HG02571 (cell line): Measurements from ENCODE around the gene PLXNA2.

Experiments used
- ATAC-seq: cut with Tn5 transposase; IDR thresholded peaks from one replicate; pipeline ENCODE4 v1.9.1; 2021; ENCODE audit warnings: mild to moderate bottlenecking, moderate library complexity; ENCODE audit not compliant: unreplicated experiment

Gene PLXNA2

DNA sequence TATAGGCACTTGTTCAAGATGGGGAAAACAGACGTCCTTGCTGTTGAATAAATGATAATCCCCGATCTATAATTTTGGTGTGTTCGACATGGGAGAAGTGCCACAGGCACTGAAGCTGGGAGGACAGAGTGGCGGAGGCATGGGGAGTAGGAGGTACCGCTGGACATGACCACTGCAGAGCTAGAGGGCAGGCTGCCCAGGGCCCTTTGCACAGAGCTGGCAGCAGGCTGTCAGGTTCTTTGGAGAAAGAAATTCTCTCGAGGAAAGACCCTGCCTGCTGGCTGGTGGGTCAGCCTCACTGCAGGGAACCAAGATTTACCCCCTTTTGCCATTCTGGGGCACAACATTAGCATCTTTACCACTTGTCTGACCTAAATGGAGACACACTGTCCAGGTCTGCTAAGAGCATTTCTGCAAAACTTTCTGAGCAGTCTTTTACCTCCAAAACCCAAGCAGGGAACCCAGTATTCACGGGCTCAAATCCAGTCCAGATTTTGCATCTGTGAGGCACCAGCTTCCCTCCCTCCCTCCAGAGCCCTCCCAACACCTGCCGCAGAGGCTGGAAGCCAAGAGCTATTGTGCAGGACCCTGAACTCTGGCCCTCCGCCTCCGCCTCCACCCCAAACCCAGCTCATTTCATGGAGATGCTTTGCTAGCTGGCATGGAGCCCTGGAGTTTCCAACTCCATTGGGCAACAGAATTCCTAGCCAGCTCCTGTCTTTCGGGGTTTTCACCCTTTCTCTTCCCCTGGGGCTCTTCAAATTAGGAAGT is 142.3 kb downstream of the PLXNA2 start:
- no peak for ATAC-seq

DNA sequence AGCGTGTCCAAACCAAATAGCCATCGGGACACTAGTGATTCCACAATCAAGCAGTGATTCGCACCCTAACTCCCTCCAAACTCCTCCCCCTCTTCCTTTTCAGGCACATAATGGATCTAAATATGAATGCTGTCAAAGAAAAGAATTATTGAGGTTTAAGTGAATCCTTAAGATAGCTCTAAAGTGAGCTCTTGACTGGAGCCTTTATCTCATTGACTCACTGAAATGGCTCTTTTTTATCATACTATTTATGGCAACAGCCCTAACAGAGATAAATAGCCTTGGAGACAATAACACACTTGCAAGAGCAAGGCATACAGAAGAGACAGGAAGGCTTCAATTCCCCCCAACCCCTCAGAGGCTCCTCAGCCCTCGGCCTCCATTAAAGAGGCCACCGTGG is 143.3 kb downstream of the PLXNA2 start:
- ATAC-seq, result no peak

DNA sequence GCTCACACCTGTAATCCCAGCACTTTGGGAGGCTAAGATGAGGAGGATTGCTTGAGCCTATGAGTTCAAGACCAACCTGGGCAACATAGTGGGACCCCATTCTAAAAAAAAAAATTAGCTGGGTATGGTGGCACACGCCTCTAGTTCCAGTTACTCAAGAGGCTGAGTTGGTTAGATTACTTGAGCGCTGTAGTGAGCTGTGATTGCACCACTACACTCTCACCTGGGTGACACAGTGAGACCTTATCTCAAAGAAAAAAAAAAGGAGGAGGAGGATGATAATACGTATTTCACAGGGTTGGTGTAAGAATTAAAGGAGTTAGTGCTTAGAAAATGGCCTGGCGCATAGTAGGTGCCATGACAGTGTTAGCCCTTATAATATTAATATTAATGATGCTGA is 144.1 kb downstream of the PLXNA2 start:
- no peak for ATAC-seq

DNA sequence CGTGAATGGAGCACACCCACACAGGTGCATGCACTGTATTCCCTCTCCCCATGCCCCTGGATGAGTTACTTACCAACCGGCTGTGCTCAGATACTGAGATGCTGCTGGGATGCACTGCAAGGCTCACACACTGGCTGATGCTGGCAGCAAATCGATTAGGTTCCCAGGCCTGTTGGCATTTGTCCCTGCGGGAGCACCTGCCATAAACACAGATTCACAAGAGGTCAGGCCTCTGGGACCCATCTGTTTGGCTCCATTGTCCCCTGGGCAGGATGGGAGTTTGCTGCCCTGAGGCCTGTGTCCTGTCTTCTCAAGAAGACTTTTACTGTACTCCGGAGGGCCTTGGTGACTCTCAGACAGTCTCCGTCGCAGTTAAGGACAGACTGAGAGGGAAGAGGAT is 145.4 kb downstream of the PLXNA2 start:
- no peak for ATAC-seq

DNA sequence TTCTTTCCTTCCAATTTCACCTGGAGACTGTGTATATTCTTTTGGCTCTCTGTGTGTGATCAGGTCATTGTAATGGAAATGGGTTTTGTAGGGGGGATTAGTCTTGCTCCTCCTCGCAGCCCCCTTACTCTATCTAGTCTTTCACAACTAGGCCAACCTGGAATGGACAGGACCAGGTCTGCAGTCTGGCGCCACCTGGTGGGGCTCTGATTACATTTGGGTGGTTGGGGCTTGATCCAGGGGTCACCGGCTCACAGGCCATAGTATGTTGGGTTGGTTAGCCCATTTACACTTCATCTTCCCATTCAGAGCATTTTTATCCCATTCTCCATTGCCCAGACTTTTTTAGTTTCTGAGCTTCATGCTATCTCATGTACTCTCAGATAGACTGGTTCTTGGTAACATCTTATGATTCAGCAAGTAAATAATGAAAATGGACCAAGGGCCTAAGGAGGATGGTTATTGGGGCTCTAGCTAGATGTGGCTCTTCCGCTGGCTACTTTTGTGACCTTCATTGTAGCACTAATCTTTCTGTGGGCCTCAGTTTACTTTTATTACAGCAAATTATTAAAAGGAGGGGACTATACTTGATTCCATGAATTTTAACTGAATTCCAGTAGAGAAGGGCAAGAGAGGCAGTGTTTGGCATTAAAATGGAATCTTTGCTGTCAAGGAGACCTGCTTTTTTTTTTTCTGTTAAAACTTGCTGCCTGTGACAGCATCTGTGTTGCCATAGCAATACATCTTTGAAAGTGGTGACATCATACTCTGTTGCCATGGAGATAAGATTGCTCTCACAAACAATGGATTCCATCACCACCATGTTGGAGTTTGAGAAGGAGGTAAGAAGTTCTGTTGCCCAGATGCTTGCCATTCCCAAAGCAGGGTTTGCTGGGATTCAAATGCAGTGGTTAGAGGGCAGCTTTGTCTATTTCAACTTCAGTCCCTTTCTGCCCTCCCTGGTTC is 150.1 kb downstream of the PLXNA2 start:
- ATAC-seq, result no peak

DNA sequence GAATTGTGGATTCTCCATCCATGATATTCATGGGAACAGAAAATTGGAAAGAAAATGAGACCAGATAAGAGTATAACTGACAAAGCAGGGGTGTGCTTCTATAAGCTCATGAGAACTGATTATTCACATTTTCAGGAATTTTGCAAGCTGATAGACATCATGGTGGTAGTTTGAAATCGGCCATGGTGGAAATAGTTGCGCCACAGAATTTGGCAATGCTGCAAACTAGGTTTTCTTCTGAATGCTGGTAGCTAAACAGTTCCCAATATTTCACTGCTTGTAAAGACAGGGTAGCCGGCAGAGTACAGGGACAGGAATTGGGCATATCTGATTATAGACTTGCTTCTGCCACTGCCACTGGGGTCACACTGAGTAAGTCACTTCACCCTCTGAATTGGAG is 151.1 kb downstream of the PLXNA2 start:
- ATAC-seq, result no peak

DNA sequence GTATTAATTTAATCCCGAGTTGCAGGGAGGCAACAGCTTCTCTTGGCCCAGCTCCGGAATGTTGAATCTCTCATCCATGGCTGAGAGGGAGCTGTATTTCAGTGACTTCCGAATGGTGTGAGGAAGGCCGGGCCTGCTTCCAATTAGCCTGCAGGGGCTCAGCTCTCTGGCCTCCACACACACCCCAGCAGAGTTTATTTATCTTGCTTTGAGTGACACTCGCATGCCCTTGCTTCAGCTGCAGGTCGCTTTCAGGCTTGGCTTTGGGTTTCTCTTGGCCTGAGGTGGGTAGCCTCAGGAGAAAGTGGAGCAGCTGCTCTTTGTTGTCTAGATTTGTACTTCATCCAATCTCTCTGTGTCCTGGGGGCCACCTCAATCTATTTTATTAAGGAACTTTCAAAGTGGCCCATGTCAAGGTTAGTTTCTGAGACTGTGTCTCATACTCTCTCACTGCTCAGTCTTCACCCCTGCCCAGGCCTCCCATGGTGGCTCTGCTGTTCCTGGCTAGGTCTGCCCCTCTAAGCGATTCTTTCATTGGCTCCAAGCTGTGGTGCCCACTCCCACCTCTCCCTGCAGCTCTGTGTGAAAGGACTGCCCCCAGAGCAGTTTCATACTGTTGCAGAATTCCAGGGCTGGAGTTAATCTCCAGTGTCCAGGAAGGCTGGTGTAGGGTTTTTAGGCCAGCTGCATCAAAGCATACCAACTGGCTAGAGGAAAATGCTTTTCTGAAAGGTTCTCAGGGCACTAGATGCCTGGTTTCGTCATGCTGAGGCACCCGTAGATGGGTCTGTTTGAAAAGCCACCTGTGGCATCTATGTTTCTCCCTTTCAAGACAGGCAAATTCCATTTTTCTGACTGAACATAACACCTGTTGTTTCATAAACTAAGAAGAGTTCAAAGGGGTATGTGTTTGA is 153.5 kb downstream of the PLXNA2 start:
- ATAC-seq, result no peak

DNA sequence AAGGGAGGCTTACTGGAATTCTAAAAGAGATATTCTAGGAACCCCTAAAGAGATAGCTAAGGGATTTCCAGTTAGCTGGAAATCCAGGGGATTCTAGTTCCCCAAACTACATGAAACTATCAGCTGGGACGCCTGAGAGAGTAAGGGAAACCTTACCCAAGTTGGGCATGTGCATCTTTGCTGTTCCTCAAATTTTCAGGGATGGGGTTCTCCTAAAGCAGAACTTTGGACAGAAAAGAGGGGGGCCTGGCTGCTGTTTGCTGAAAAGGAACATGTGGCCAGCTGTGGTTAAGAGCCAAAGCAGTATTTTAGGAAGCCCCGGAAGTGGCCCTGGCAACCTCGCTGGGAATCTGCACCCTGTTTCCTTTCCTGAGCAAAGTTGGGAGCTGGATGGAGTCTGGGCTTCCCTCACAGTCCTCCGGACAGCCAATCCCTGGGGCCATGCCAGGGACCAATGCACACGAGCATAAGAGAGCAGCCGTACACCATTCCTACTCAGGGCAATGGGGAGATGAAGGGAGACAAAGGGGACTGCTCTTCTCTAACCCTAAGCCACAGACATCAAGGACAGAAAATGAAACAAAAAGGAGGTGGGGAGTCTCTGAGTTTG is 154.3 kb downstream of the PLXNA2 start:
- no peak for ATAC-seq

DNA sequence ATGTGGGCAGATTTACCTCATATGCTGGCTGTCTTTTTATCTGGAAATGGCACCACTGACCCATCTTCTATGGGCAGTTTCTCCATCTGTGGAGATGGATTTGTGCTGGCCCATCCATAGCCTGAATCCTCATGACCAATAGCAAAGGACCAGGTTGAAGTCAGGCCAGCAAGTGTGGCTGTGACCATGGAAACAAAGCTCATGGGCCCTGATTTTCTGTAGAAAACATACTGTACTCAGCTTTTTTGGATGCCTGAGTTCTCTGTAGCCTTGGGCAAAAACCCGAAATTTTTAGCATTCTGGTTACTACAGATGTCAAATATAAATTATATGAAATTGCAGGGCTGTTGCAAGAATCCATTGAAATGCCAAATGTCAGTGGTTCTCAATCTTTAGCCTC is 155.0 kb downstream of the PLXNA2 start:
- ATAC-seq, result no peak

DNA sequence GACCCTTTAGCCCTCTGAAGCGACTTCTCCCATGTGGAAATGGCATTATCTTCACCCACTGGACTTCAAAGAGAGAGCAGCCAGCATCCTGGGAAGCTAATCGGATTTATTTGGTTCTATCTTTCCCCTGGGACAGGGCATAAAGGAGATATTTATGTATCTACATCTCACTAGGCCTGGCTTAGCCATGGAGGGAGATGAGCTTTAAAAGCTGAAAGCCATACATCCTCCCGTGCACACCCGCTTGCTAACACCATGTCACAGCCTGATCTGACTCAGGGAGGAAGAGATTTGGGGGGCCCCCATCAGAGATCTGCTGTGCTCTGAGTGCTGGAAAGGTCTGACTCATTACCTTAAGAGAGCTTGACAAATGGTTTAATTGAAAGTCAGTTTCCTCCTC is 155.9 kb downstream of the PLXNA2 start:
- no peak for ATAC-seq

DNA sequence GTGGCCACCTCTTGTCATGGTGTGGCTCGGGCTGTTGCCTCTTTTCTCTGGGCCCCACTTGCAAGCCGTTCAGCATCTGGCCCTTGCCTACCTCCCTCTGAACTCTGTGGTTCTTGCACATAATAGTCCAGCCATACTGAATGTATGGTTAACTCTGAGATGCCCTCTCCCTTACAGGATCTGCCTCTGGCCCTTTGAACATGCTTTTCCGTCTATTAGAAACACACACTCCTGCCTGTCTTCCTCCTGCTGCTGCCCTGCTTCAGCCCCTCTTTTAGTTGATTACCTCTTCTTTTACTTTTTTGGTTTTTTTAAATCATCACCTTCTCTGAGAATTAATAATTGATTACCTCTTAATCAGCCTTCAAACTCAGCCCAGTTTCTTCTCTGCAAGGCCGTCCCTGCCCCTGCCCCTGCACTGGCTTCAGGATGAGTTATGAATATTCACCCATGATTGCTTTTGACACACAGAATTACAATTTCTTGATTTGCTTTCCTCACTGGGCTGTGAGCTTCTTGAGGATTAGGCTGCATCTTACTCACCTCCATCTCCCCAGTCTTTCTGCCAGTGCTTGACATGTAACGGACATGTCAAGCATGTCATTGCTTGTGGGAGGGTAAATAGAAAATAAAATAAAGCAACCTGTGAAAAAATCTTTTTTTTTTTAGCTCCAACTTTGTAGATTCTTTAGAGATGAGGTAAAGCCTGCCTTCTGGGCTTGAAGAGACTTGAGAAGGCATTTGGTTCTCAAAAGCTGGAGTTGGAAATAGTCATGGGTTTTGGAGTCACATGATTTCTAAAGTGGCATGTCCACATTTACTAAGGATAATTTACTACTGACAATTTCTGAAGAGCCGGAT is 158.3 kb downstream of the PLXNA2 start:
- ATAC-seq, result no peak

DNA sequence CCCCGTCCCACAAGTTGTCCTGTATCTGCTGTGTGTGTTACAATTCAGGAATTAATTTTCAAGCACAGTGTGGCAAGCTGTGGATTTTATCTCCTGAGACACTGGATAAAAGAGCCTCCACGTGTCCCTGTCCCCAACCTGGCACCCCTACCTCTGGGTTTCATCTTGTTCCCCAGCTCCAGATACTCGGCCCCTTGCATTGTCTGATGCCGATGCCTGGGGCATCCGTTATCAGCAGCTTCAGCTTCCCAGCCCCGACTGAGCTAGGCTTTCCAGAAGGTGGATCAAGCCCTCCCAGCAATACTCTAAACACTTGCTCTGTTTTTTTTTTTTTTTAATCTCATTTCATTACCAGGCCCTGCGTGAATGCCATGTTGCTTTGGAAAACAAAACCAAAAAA is 159.4 kb downstream of the PLXNA2 start:
- ATAC-seq, result no peak

DNA sequence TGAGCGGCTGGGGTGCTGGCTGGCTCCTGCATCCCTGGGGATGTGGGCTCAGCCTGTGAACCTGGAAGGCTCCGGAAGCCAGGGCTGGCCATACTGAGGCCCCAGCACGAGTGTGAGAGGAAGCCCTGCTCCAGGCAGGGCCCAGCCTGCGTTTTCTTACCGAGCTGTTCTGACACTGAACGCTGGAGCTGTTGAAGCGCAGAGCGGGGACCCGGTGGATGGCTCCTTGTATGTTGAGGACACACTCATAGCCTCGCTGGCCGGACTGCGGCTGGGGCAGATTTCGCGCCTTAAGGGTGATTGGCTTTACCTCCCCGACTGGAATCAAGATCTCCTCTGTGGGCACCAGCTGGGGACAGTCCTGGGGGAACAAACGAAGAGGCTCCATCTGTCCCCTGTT is 160.0 kb downstream of the PLXNA2 start:
- no peak for ATAC-seq

DNA sequence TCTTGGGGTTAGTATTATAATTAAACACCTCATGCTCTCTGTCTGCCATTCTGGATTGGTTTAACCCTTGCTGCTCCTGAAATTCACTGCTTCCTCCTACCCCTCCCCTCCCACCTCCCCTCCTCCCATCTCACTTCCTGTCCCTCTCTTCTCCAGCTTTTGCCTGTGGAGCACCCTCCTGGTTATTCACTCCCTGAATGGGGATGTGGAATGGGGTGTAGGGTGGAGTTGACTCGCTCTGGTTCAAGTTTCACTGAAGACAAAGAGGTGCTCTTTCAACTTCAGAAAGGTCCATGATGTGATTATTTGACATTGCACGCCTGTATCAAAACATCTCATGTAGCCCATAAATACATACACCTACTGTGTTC is 160.5 kb downstream of the PLXNA2 start:
- ATAC-seq, result no peak

DNA sequence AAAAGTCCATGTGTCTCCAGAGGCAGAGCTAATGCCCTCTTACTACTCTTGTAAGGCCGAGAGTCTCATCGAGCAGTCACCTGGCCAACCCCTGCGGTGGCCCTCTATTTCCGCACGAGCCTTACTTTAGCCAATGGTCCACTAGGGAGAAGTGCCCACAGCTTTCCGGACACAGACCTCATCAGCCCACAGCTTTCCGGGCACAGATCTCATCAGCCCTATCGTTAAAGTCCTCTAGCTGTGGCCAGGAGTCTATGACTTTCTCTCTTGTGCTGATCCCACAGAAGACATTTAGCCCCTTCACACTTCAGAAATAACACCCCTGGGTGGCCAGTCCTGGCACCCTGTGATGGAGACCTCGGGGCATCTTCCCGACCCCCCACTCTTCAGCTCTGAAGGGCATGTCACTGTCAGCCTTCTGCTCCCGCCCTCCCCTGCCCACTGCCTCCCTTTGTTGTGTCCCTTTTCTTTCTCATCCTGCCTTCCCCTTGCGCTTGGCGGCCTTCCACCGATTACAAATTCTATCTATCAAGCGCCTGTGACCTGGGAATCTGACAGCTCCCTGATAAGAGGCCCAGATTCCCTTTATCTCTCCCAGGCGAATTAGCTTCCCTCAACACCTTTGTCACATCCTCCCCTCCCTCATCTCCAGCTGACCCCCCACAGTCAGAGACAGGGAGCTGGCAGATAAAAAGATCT is 161.0 kb downstream of the PLXNA2 start:
- ATAC-seq, result no peak

DNA sequence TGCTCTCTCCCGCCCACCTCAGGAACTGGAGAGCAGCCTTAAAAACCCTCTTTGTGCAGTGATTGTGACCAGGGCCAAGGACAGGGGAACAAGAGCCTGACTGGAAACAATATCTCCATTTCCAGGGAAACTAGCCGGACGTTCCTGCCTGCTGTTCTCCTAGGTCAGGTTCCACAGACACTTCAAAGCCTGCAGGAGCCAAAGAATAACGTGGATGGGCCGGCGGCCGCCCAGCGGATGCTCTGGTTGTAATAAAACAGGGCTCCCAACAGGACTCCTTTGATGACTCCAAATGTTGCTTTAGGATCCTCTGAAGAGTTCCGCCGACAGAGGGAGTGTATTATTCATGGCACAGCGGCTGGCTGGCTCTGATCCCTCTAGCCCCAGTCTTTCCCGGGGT is 162.2 kb downstream of the PLXNA2 start:
- ATAC-seq, result no peak

DNA sequence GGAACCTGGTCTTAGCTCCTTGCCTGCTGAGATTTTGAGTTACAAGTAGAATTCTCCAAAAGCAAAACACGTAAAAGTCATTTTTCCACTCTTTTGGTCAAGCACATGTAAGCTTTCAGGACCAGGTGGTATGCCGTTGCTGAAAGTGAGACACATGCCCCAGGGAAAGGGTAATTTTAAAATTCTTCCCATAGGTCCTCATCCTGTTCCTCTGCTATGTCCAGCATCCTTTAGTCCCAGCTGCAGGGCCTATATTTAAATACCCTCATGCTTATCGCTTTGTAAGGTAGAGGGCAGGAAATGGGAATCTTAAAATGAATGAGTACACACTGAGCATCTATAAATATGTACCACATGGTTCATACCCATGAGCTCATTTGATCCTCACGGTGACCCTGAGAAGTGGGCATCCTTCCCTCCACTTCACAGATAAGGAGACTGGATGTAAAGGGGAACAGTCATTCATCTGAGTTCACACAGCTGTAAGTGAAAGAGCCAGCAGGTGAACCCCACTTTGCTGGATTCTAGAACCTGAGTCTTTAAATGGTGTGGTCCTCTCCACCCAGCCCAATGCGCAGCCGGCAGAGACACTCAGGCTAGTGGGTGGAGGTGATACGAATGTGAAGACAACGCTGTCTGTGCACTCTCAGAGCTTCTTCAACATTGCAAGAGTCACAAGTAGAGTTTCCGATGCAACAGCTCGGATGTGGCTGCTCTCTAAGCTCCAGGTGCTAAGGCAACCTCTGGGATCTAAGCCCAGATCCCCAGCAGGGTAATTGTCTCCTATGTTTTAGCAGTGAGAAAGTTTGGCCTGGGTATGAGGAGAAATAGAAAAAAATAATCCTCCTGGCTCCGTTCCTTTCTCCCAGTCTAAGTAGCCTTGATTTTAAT is 163.5 kb downstream of the PLXNA2 start:
- ATAC-seq, result no peak

DNA sequence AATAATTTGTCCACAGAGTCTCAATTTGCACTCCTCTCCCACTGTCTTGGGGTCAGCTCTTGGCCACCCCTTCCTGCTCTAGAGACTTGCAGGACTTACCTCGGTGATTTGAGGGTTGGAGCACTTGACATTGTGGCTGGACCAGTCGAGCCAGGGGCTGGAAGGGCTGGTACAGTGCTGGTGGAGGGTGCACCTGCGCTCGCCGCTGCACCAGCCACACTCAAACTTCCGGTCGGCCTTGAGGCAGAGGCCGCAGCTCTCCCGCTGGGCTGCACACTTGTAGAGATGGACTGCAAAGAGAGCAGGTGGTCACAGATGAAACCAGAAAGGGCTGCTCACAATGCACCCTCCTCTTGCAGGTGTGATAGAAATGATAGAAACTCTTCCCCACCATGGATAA is 165.0 kb downstream of the PLXNA2 start:
- ATAC-seq, result no peak
